Keratinocyte (primary cell): ENCODE data around the gene PIGL. TPM values are rescaled to one million over a fixed set of nuclear protein-coding genes. Genes with fewer than 3 reads are reported as not detected.

Source experiments
- DNase-seq: peaks from one replicate; pipeline ENCODE4 v3.0.0-alpha.2; 2011; ENCODE audit warnings: low read depth, missing footprints, low spot score
- FAIRE-seq: peaks from 2 replicates; lab custom pipeline; 2011; peaks lifted over from hg19 to GRCh38; lab: Jason Lieb, UNC
- H2AFZ ChIP-seq: 2 replicates; pipeline ENCODE4 v1.6.0; 2012; ENCODE audit warnings: low read length, control low read depth, inconsistent platforms; ENCODE audit not compliant: control insufficient read depth
- H3K27ac ChIP-seq: 2 replicates; pipeline ENCODE4 v1.5.1; 2011; ENCODE audit warnings: low read length; ENCODE audit not compliant: control insufficient read depth, insufficient read depth
- H3K27me3 ChIP-seq: 3 replicates; pipeline ENCODE4 v1.6.0; 2011; ENCODE audit warnings: low read length; ENCODE audit not compliant: control insufficient read depth, insufficient read depth; ENCODE audit errors: extremely low read depth
- H3K36me3 ChIP-seq, 2 experiments: 2 replicates in 1 of 2; 3 replicates in 1 of 2; pipeline ENCODE4 v1.5.1; 2011; ENCODE audit warnings: low read length in 2 of 2, mild to moderate bottlenecking in 1 of 2; ENCODE audit not compliant: control insufficient read depth in 2 of 2, insufficient read depth in 2 of 2; ENCODE audit errors: extremely low read depth in 1 of 2
- H3K4me1 ChIP-seq: 3 replicates; pipeline ENCODE4 v1.5.1; 2011; ENCODE audit warnings: low read length; ENCODE audit not compliant: control insufficient read depth, insufficient read depth; ENCODE audit errors: extremely low read depth
- H3K4me2 ChIP-seq: 3 replicates; pipeline ENCODE4 v1.6.0; 2011; ENCODE audit warnings: low read depth, low read length; ENCODE audit not compliant: control insufficient read depth, insufficient read depth; ENCODE audit errors: extremely low read depth
- H3K4me3 ChIP-seq, 3 experiments: fragments of 200-600 bp in 1 of 3; sonication (generic) in 1 of 3; 2 replicates in 2 of 3; 3 replicates in 1 of 3; pipeline ENCODE4 v1.5.1; 2011 to 2016; ENCODE audit warnings: low read length in 3 of 3, mild to moderate bottlenecking in 3 of 3, control low read depth in 2 of 3, inconsistent platforms in 1 of 3, low read depth in 1 of 3, mixed read lengths in 1 of 3, mixed run types in 1 of 3, moderate library complexity in 1 of 3; ENCODE audit not compliant: control insufficient read depth in 2 of 3, insufficient read depth in 2 of 3; ENCODE audit errors: extremely low read depth in 1 of 3
- H3K79me2 ChIP-seq: 2 replicates; pipeline ENCODE4 v1.6.0; 2012; ENCODE audit warnings: low read length; ENCODE audit not compliant: control insufficient read depth, insufficient read depth
- H3K9ac ChIP-seq: 3 replicates; pipeline ENCODE4 v1.6.0; 2011; ENCODE audit warnings: low read length; ENCODE audit not compliant: control insufficient read depth, insufficient read depth; ENCODE audit errors: extremely low read depth
- H3K9me1 ChIP-seq: 3 replicates; pipeline ENCODE4 v1.6.0; 2011; ENCODE audit warnings: low read length; ENCODE audit not compliant: control insufficient read depth, insufficient read depth; ENCODE audit errors: extremely low read depth
- H3K9me3 ChIP-seq: 2 replicates; pipeline ENCODE4 v1.5.1; 2012; ENCODE audit warnings: low read depth, low read length; ENCODE audit not compliant: control insufficient read depth
- H4K20me1 ChIP-seq: 3 replicates; pipeline ENCODE4 v1.6.0; 2011; ENCODE audit warnings: low read length; ENCODE audit not compliant: control insufficient read depth, insufficient read depth; ENCODE audit errors: extremely low read depth
- CTCF ChIP-seq, 3 experiments: IDR thresholded peaks in 1 of 3; conservative IDR thresholded peaks in 1 of 3; optimal IDR thresholded peaks in 1 of 3; 2 replicates in 2 of 3; 3 replicates in 1 of 3; pipeline versions ENCODE3 to v1.5.1; 2011; ENCODE audit warnings: low read length in 3 of 3, mild to moderate bottlenecking in 3 of 3, moderate library complexity in 2 of 3, control low read depth in 1 of 3, inconsistent platforms in 1 of 3; ENCODE audit not compliant: insufficient read depth in 2 of 3; ENCODE audit errors: extremely low read depth in 1 of 3
- EZH2 ChIP-seq: IDR thresholded peaks from one replicate; pipeline ENCODE4 v1.6.1; 2012; ENCODE audit warnings: inconsistent platforms, mild to moderate bottlenecking, low read length, moderate library complexity
- dilution Hi-C: fragments of 300-500 bp; cut with MboI; formaldehyde crosslinking; loops from one replicate; pipeline ENCODE4 v1.7.0; 2020; ENCODE audit warnings: low sequenced_read_pairs; ENCODE audit not compliant: extremely low pct_ligation_motif_present
- polyA plus RNA-seq, 5 experiments: library from polyadenylated mRNA; depleted of rRNA in 3 of 5; stranded (reverse) in 3 of 5; stranded (forward) in 1 of 5; unstranded in 1 of 5; fragments of >200 nt; gene quantifications; 1 replicate in 1 of 5; 2 replicates in 3 of 5; 3 replicates in 1 of 5; pipeline versions ENCODE4 v1.2.1 to v1.2.3, GENCODE V29; 2011 to 2012; ENCODE audit warnings: missing spikeins in 2 of 5, low read depth in 1 of 5, low replicate concordance in 1 of 5

Gene PIGL
- polyA plus RNA-seq, 1 donor (not counting 4 experiments of a cell fraction or from before 2014, with no cell fraction given), result 21.5 TPM

DNA sequence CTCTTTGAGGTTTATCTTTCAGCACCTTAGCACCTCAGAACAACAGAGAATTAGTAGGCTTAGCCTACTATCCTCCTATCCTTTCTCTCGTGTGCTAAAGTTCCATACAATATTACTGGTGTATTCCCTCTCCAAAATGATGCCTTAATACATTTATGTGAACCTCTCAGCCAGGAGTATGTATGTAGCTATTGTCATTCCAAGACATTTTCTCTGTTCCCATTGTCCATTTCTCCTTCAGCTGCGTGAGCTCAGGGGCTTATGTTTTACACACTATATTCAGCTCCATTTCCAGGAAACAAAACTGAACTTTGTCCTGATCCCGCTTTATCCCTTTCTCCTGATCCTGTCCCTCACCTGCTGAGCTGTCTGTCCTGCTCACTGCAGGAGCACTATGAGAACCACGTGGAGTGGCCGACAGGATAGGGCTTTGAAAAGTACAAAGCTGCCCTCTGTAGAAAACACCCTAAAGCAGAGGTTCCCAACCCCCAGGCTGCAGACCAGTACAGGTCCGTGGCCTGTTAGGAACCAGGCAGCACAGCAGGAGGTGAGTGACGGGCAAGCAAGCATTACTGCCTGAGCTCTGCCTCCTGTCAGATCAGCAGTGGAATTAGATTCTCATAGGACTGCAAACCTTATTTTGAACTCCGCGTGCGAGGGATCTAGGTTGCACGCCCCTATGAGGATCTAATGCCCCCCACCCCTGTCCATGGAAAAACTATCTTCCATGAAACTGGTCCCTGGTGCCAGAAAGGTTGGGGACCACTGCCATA is 80.5 kb downstream of the PIGL start:
- Histone ChIP-seq H3K4me1 (peaks cover 7% of the 10 kb centered on the region), H3K27ac (no peak overlapping the region), H3K9me1 (no peaks in the 10 kb centered on the region), H4K20me1 (no peaks in the 10 kb centered on the region), H3K79me2 (no peaks in the 10 kb centered on the region), H3K4me3 (no peak overlapping the region), H3K36me3 (no peaks in the 10 kb centered on the region), H2AFZ (no peak overlapping the region), H3K9ac (no peak overlapping the region), H3K27me3 (no peaks in the 10 kb centered on the region), H3K9me3 (no peaks in the 10 kb centered on the region), H3K4me2 (no peak overlapping the region)
- TF ChIP-seq EZH2 (no peak), CTCF (optimal IDR thresholded peaks at IDR 0.05 in 1 of 3, IDR thresholded peaks at IDR 0.05 in 1 of 3, conservative IDR thresholded peaks at IDR 0.05 in 1 of 3; ENCODE audit: extremely low read depth in 1 of 3, insufficient read depth in 2 of 3, low read length in 3 of 3) (no peak)
- FAIRE-seq (no peak), DNase-seq (no peak)
- dilution Hi-C loops, result no loop called here

GRCh38 chr17:16298140-16298662 is 81.2 kb downstream of the PIGL start:
- Histone ChIP-seq H3K9me3 (no peaks in the 10 kb centered on the region), H3K9ac (no peak overlapping the region), H3K4me2 (no peak overlapping the region), H2AFZ (no peak overlapping the region), H3K36me3 (no peaks in the 10 kb centered on the region), H3K9me1 (no peaks in the 10 kb centered on the region), H3K27me3 (no peaks in the 10 kb centered on the region), H3K79me2 (no peaks in the 10 kb centered on the region), H4K20me1 (no peaks in the 10 kb centered on the region), H3K4me1 (peaks cover 7% of the 10 kb centered on the region), H3K27ac (no peak overlapping the region), H3K4me3 (no peak overlapping the region)
- DNase-seq (no peak), FAIRE-seq (no peak)
- dilution Hi-C loops, result no loop called here
- TF ChIP-seq EZH2, result no peak
- TF ChIP-seq CTCF (optimal IDR thresholded peaks at IDR 0.05 in 1 of 3, IDR thresholded peaks at IDR 0.05 in 1 of 3, conservative IDR thresholded peaks at IDR 0.05 in 1 of 3; ENCODE audit: extremely low read depth in 1 of 3, insufficient read depth in 2 of 3, low read length in 3 of 3), result no peak
